Measurements from ENCODE around the gene E2F4.

The E2F4 gene

GRCh38 chr16:67211674-67212073, 19.7 kb downstream of the E2F4 start:
- DNase-seq: no peak

- no peak for DNase-seq
These were observed 20.8 kb downstream of the E2F4 start for GRCh38 chr16:67212766-67213165.

GRCh38 chr16:67213197-67214019, 21.5 kb downstream of the E2F4 start:
- DNase-seq: no peak

- DNase-seq: no peak
These were observed 23.8 kb downstream of the E2F4 start for GRCh38 chr16:67215706-67216105.

- DNase-seq: no peak
These were observed 24.9 kb downstream of the E2F4 start for GRCh38 chr16:67216612-67217490.

GRCh38 chr16:67223992-67224391, 32.0 kb downstream of the E2F4 start:
- DNase-seq: no peak

- DNase-seq: no peak
These were observed 34.4 kb downstream of the E2F4 start for GRCh38 chr16:67226295-67226803.

GRCh38 chr16:67226804-67227566, 35.0 kb downstream of the E2F4 start, which contains the start of gene TMEM208:
Gene TMEM208, plus strand, starts transcription at chr16:67227130. Its CDS starts 89 bp downstream, at chr16:67227219.
- peak; percentile 98 for DNase-seq

GRCh38 chr16:67227567-67227921, 35.6 kb downstream of the E2F4 start:
- DNase-seq: no peak

- no peak for DNase-seq
These were observed 36.3 kb downstream of the E2F4 start for GRCh38 chr16:67228034-67228785.

- no peak for DNase-seq
These were observed 37.0 kb downstream of the E2F4 start for GRCh38 chr16:67228905-67229304.

GRCh38 chr16:67229906-67230808, 38.2 kb downstream of the E2F4 start:
- no peak for DNase-seq

- no peak for DNase-seq
These were observed 39.1 kb downstream of the E2F4 start for GRCh38 chr16:67230809-67231660.

- DNase-seq: no peak
These were observed 41.6 kb downstream of the E2F4 start for GRCh38 chr16:67233596-67233995.

GRCh38 chr16:67234180-67234597, 42.2 kb downstream of the E2F4 start:
- DNase-seq: no peak

- DNase-seq: no peak
These were observed 44.0 kb downstream of the E2F4 start for GRCh38 chr16:67235816-67236562.

GRCh38 chr16:67236563-67237395, 44.8 kb downstream of the E2F4 start:
- no peak for DNase-seq

Data from NCI-H1092 (cell line).